GM13976 (cell line): ENCODE results near the gene HBG2.

Experiments
- DNase-seq: peaks from one replicate; pipeline ENCODE4 v3.0.0; 2012; ENCODE audit warnings: low spot score
- CTCF ChIP-seq: IDR thresholded peaks from 2 replicates; pipeline ENCODE4 v1.5.1; 2012; ENCODE audit warnings: borderline replicate concordance, mild to moderate bottlenecking; ENCODE audit not compliant: insufficient read depth; ENCODE audit errors: extremely low read depth, missing control alignments, control extremely low read depth
- in situ Hi-C: fragments of 300-500 bp; cut with MboI; formaldehyde crosslinking; loops from one replicate; pipeline ENCODE4 v1.12.0; 2022; ENCODE audit warnings: low sequenced_read_pairs, mixed read lengths, inconsistent platforms; ENCODE audit not compliant: unreplicated experiment

Gene HBG2

GRCh38 chr11:5275369-5276110 is 21.0 kb upstream of the HBG2 start:
- TF ChIP-seq CTCF: no peak
- no peak for DNase-seq
- in situ Hi-C loops: no loop called here

GRCh38 chr11:5274395-5274794 is 19.8 kb upstream of the HBG2 start:
- in situ Hi-C loops: no loop called here
- DNase-seq: no peak
- no peak for TF ChIP-seq CTCF

GRCh38 chr11:5272395-5273017 is 17.9 kb upstream of the HBG2 start:
- no peak for TF ChIP-seq CTCF
- DNase-seq: no peak
- in situ Hi-C loops: no loop called here

- TF ChIP-seq CTCF: no peak
- in situ Hi-C loops: no loop called here
- DNase-seq: no peak
Observed at GRCh38 chr11:5269715-5270147, 15.2 kb upstream of the HBG2 start, which contains the start of gene HBE1. Gene HBE1 (minus strand): TSS chr11:5269945. CDS start chr11:5269890, 55 bp downstream.

- in situ Hi-C loops: no loop called here
- no peak for DNase-seq
- no peak for TF ChIP-seq CTCF
Observed at GRCh38 chr11:5267033-5267563, 12.5 kb upstream of the HBG2 start.

- in situ Hi-C loops: no loop called here
- TF ChIP-seq CTCF: no peak
- no peak for DNase-seq
Observed at GRCh38 chr11:5266609-5267008, 12.0 kb upstream of the HBG2 start.
